Activated naive CD4-positive, alpha-beta T cell treated with anti-CD3 and anti-CD28 coated beads, Interleukin-2, amount 50 U/mL, for 72 hours (primary cell): ENCODE measurements around the gene SLC37A1. TPM values are rescaled to one million over a fixed set of nuclear protein-coding genes. Genes with fewer than 3 reads are reported as not detected.

Experiments
- ATAC-seq, 2 donors: fragments of 150-1000 bp; cut with Tn5 transposase; 2 replicates each; pipeline ENCODE4 v1.10.0; 2021; ENCODE audit warnings: mild to moderate bottlenecking in 2 of 2, moderate library complexity in 2 of 2
- DNase-seq, 2 donors: peaks; one replicate each; pipeline ENCODE4 v3.0.0; 2021 to 2022; ENCODE audit warnings: low spot score in 2 of 2
- H3K27ac Mint-ChIP-seq, 2 donors: one replicate each; pipeline ENCODE4 v1.8.0; 2022; ENCODE audit warnings: mild to moderate bottlenecking in 2 of 2, mixed read lengths in 2 of 2
- H3K36me3 Mint-ChIP-seq, 2 donors: one replicate each; pipeline ENCODE4 v1.8.0; 2022; ENCODE audit warnings: mixed read lengths in 2 of 2
- H3K9me3 Mint-ChIP-seq, 2 donors: one replicate each; pipeline ENCODE4 v1.8.0; 2022; ENCODE audit warnings: mixed read lengths in 2 of 2
- total RNA-seq, 2 donors: library from RNA; stranded (reverse); gene quantifications; one replicate each; pipeline ENCODE4 v1.2.3, GENCODE V29; 2022

SLC37A1 gene
- total RNA-seq, 2 donors from 2014 or later: 15.2 to 20.6 TPM

DNA sequence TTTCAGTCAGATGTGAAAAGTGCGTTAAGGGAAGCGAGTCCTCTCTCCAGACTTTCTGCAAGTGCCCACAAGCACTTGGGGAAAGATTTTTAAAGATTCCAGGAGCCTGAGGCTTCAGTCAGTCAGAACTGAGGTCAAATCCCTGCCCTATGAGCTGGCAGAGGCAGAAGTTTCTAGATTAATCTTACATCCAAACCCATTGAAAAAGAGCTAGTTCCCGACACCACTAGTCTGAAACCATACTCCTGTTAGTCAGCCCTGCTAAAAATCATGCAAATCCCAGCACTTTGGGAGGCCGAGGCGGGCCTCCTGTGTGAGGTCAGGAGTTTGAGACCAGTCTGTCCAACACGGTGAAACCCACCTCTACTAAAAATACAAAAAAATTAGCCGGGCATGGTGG lies 38.6 kb upstream of the SLC37A1 start:
- no peaks in the 10 kb centered on the region for H3K36me3 Mint-ChIP-seq
- no peaks in the 10 kb centered on the region for H3K9me3 Mint-ChIP-seq
- no peak overlapping the region for H3K27ac Mint-ChIP-seq
- no peak for ATAC-seq
- DNase-seq: no peak

- Mint-ChIP-seq H3K36me3 (no peaks in the 10 kb centered on the region), H3K27ac (no peak overlapping the region), H3K9me3 (no peaks in the 10 kb centered on the region)
- no peak for ATAC-seq
- DNase-seq: no peak
Observed at GRCh38 chr21:42475526-42476387, 37.9 kb upstream of the SLC37A1 start.

GRCh38 chr21:42476388-42477331 lies 37.0 kb upstream of the SLC37A1 start:
- no peak for DNase-seq
- Mint-ChIP-seq H3K9me3 (no peaks in the 10 kb centered on the region), H3K27ac (peak overlapping the region in 1 of 2 donors; percentile 65), H3K36me3 (no peaks in the 10 kb centered on the region)
- no peak for ATAC-seq

DNA sequence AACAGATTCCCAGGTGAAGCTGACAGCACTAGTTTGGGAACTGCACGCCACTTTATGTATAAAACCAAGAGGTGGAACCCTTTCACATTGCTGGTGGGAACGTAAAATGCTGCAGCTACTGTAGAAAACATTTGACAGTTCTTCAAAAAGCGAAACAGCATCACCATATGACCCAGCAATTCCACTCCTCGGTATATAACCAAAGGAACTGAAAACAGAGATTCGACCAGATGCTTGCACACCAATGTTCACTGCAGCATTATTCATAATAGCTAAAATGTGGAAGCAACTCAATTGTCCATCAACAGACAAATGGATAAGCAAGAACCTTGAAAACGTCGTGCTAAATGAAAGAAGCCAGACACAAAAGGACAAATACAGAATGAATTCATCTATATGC lies 35.1 kb upstream of the SLC37A1 start:
- DNase-seq (no peak), ATAC-seq (no peak)

DNA sequence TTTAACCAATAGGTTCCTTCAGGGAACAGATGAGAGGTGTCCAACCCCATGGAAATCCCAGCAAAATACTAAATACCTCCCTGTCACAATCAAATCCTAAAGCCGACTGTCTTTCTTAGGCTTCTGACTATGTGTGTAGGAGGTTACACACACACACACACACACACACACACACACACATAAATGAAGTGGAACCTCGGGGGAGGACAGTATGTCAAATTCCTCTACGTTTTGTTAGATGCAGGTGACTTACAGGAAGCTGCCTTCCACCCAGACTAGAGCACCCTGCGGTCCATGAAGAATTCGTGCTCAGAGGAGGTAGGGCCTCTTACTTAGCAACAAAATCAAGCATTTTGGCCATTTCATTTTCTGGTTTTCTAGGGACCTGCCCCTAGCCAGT lies 34.1 kb upstream of the SLC37A1 start:
- DNase-seq: no peak
- ATAC-seq: no peak
- no peaks in the 10 kb centered on the region for H3K9me3 Mint-ChIP-seq
- H3K27ac Mint-ChIP-seq: no peak overlapping the region
- H3K36me3 Mint-ChIP-seq: no peaks in the 10 kb centered on the region

More for the DNA sequence above, 35.1 kb upstream of the SLC37A1 start:
- no peaks in the 10 kb centered on the region for H3K36me3 Mint-ChIP-seq
- H3K9me3 Mint-ChIP-seq: no peaks in the 10 kb centered on the region
- no peak overlapping the region for H3K27ac Mint-ChIP-seq

DNA sequence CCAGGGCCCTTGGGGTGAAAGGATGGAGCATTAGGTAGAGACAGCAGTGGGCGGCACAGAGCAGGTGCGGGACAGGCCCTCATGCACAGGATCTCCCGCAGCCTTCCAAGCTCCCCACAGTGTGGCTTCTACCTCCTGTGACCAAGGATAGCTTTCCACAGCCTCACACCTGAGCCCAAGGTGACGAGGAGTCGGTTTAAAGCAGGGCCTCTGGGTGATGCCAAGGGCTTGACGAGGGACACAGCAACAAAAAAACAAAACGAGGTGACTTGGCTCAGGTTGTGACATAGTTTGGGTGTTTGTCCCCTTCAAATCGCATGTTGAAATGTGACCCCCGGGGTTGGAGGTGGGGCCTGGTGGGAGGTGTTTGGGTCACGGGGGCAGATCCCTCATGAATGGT lies 32.9 kb upstream of the SLC37A1 start:
- ATAC-seq (no peak), DNase-seq (no peak)
- no peaks in the 10 kb centered on the region for H3K36me3 Mint-ChIP-seq
- H3K9me3 Mint-ChIP-seq: no peaks in the 10 kb centered on the region
- no peak overlapping the region for H3K27ac Mint-ChIP-seq

DNA sequence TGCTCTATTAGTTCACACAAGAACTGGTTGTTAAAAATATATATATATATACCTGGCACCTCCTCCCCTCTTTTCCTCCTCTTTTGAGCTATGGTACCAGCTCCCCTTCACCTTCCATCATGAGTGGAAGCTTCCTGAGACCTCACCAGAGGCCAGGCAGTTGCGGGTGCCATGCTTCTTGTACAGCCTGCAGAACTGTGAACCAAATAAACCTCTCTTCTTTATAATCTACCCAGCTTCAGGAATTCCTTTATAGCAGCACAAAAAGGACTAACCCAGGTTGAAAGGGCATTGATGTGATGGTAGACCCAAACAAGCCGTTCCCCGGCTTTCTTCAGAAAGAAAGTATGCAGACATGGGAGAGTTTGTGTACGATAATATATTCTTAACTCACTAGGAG lies 32.5 kb upstream of the SLC37A1 start:
- Mint-ChIP-seq H3K9me3 (no peaks in the 10 kb centered on the region), H3K36me3 (no peaks in the 10 kb centered on the region), H3K27ac (no peak overlapping the region)
- DNase-seq (no peak), ATAC-seq (no peak)

GRCh38 chr21:42484966-42485365 lies 28.7 kb upstream of the SLC37A1 start:
- peaks cover 5 to 6% of the 10 kb centered on the region in 2 donors for H3K9me3 Mint-ChIP-seq
- ATAC-seq: no peak

DNA sequence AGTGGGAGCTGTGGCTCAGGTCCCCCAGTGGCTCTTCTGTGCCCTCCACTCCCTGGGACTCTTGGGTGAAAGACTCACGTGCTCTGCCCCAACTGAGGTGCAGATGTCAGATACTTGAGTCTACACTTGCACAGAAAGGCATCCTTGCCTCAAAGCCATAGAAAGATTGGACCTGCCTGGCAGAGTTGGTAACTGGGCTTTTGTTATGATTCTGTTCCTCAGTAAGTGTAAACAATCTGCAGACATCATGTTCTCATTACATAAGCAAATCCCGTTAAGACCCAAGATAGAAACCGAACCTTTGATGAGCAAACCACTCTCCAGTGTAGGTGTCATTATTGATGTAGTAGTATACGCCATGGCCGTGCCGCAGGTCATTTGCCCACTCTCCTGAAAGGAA lies 27.6 kb upstream of the SLC37A1 start:
- H3K27ac Mint-ChIP-seq: no peak overlapping the region

More at GRCh38 chr21:42484966-42485365, 28.7 kb upstream of the SLC37A1 start:
- Mint-ChIP-seq H3K27ac (no peak overlapping the region), H3K36me3 (peaks cover 0 to 7% of the 10 kb centered on the region in 2 donors)
- no peak for DNase-seq

DNA sequence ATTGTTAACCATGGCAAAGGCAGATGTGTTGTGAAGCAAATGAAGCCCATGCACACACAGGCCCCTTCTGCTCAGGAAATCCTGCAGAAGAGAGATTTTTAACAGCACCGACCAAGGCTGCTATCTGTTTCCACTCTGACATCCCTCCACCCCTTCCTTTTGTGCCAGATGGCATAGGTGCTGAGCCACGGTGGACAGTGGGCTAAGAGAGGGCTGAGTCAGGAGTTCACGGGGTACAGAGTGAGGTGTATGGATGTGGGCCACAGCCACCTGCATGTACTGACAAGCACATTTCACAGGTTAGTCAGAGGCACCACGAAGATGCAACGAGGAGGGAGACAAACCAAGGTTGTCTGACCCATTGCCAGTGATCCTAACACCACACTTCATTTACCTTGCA lies 27.1 kb upstream of the SLC37A1 start:
- no peak overlapping the region for H3K27ac Mint-ChIP-seq
- DNase-seq (no peak), ATAC-seq (no peak)
- peaks cover 5 to 6% of the 10 kb centered on the region in 2 donors for H3K9me3 Mint-ChIP-seq
- peaks cover 0 to 7% of the 10 kb centered on the region in 2 donors for H3K36me3 Mint-ChIP-seq

More for the DNA sequence above, 27.6 kb upstream of the SLC37A1 start:
- ATAC-seq: no peak
- Mint-ChIP-seq H3K9me3 (peaks cover 5 to 6% of the 10 kb centered on the region in 2 donors), H3K36me3 (peaks cover 0 to 7% of the 10 kb centered on the region in 2 donors)
- DNase-seq: no peak

GRCh38 chr21:42489006-42489563 lies 24.6 kb upstream of the SLC37A1 start:
- DNase-seq: no peak
- peaks cover 0 to 7% of the 10 kb centered on the region in 2 donors for H3K36me3 Mint-ChIP-seq
- ATAC-seq: no peak
- no peak overlapping the region for H3K27ac Mint-ChIP-seq
- H3K9me3 Mint-ChIP-seq: peaks cover 5 to 6% of the 10 kb centered on the region in 2 donors

DNA sequence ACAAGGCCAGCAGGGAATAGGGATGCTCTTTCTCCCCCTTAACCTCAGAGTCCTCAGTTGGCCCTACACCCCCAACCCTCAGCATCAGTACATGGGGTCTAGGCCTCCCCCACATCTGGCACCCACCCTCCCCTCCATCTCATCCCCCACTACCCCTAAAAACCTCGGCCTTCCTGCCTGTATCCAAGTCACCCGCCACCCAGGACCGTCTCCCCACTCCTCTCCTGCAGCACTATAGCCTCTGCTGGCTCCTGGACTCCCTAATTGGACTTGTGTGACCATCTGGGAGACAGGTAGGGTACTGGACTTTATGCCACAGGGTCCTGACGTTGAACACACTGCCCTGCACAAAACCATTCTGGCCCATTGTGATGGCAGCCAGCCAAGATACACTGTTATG lies 23.7 kb upstream of the SLC37A1 start:
- H3K9me3 Mint-ChIP-seq: peaks cover 5 to 6% of the 10 kb centered on the region in 2 donors
- no peak for DNase-seq
- ATAC-seq: no peak
- H3K36me3 Mint-ChIP-seq: peaks cover 0 to 7% of the 10 kb centered on the region in 2 donors
- H3K27ac Mint-ChIP-seq: no peak overlapping the region

GRCh38 chr21:42490720-42491119 lies 22.9 kb upstream of the SLC37A1 start:
- H3K27ac Mint-ChIP-seq: peak overlapping the region in 1 of 2 donors; percentile 38
- ATAC-seq (no peak), DNase-seq (no peak)
- peaks cover 5 to 6% of the 10 kb centered on the region in 2 donors for H3K9me3 Mint-ChIP-seq
- peaks cover 0 to 7% of the 10 kb centered on the region in 2 donors for H3K36me3 Mint-ChIP-seq

DNA sequence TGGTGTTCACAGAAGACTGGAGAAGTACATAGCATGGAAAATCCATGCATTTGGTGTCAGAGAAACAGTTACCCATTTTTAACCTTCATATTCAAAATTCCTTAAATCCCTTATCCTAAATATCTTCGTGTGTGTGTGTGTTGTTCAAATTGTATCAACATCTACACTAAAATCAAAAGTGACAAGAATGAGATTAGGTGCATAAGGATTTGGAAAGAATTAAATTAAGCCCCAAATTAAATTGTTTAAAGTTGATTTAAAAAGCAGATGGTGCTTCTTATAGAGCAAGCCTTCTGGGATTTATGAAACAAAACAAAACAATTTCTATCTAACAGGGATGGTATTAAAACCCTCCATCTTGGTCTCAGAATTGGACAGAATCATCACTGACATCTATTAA lies 22.3 kb upstream of the SLC37A1 start:
- ATAC-seq (no peak), DNase-seq (no peak)
- peaks cover 0 to 7% of the 10 kb centered on the region in 2 donors for H3K36me3 Mint-ChIP-seq
- H3K9me3 Mint-ChIP-seq: peaks cover 5 to 6% of the 10 kb centered on the region in 2 donors
- no peak overlapping the region for H3K27ac Mint-ChIP-seq

DNA sequence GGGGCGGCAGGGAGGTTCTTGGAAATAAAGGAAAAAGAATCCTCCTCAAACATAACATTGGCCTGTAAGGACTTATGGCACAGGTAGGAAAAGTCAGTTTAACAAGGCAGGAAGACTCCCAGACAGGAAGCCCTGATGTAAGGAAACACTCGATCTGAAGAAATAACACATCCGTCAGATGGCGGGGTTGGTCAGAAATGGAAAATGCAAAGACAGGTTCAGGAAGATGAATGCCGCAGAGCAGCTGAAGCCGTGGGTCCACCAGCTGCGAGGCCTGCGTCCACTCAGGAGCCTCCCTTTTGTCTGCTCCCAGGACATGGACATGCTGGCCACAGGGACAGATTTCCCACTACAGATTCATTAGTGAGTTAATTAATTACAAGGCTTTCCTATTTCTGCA lies 21.5 kb upstream of the SLC37A1 start:
- no peak for DNase-seq
- no peak overlapping the region for H3K27ac Mint-ChIP-seq
- H3K36me3 Mint-ChIP-seq: peaks cover 0 to 7% of the 10 kb centered on the region in 2 donors
- ATAC-seq: no peak
- H3K9me3 Mint-ChIP-seq: peaks cover 5 to 6% of the 10 kb centered on the region in 2 donors

- Mint-ChIP-seq H3K36me3 (peaks cover 0 to 7% of the 10 kb centered on the region in 2 donors), H3K9me3 (peaks cover 5 to 6% of the 10 kb centered on the region in 2 donors), H3K27ac (no peak overlapping the region)
- ATAC-seq (no peak), DNase-seq (no peak)
Observed at GRCh38 chr21:42493109-42494060, 20.3 kb upstream of the SLC37A1 start.
